IPS-15b (cell line): ENCODE measurements around the gene POLR3GL.
"Not testable (repeated sequence)": the region's sequence is repeated elsewhere in the genome, so short reads cannot be mapped to it uniquely, and the experiment has no call there.

Experiments
- H3K27me3 ChIP-seq: one replicate; pipeline ENCODE4 v1.6.1; 2013; ENCODE audit warnings: low read length; ENCODE audit not compliant: control insufficient read depth, insufficient read depth
- H3K36me3 ChIP-seq: one replicate; pipeline ENCODE4 v1.6.1; 2013; ENCODE audit warnings: low read length; ENCODE audit not compliant: control insufficient read depth, insufficient read depth
- H3K4me1 ChIP-seq: one replicate; pipeline ENCODE4 v1.6.1; 2013; ENCODE audit warnings: mild to moderate bottlenecking, low read length; ENCODE audit not compliant: control insufficient read depth, insufficient read depth
- H3K4me3 ChIP-seq: one replicate; pipeline ENCODE4 v1.5.1; 2013; ENCODE audit warnings: low read depth, low read length
- H3K9ac ChIP-seq: one replicate; pipeline ENCODE4 v1.6.1; 2013; ENCODE audit warnings: low read depth, mild to moderate bottlenecking, low read length
- H3K9me3 ChIP-seq: one replicate; pipeline ENCODE4 v1.6.1; 2013; ENCODE audit warnings: mild to moderate bottlenecking, low read length; ENCODE audit not compliant: control insufficient read depth, insufficient read depth

POLR3GL gene

GRCh38 chr1:146020058-146021049, 55.9 kb downstream of the POLR3GL start:
- Histone ChIP-seq H3K4me1 (no peaks in the 10 kb centered on the region), H3K27me3 (peaks cover 47% of the 10 kb centered on the region), H3K4me3 (peak overlapping the region; percentile 77), H3K9ac (no peak overlapping the region), H3K9me3 (no peaks in the 10 kb centered on the region), H3K36me3 (no peaks in the 10 kb centered on the region)

GRCh38 chr1:146021050-146021445, 56.6 kb downstream of the POLR3GL start:
- H3K36me3 ChIP-seq: no peaks in the 10 kb centered on the region
- H3K4me1 ChIP-seq: no peaks in the 10 kb centered on the region
- H3K9ac ChIP-seq: no peak overlapping the region
- peaks cover 47% of the 10 kb centered on the region for H3K27me3 ChIP-seq
- H3K9me3 ChIP-seq: no peaks in the 10 kb centered on the region
- no peak overlapping the region for H3K4me3 ChIP-seq

GRCh38 chr1:146021622-146022402, 57.3 kb downstream of the POLR3GL start, which contains the start of gene HJV:
Gene HJV (minus strand): TSS chr1:146021735. CDS start chr1:146020231, 1,504 bp downstream.
- H3K9me3 ChIP-seq: no peaks in the 10 kb centered on the region
- no peak within 1 kb of the TSS for H3K4me3 ChIP-seq
- peaks cover 45% of the 10 kb centered on the region for H3K27me3 ChIP-seq
- H3K9ac ChIP-seq: no peak within 1 kb of the TSS
- no peaks in the 10 kb centered on the region for H3K4me1 ChIP-seq
- no peaks in the 10 kb centered on the region for H3K36me3 ChIP-seq

- no peaks in the 10 kb centered on the region for H3K9me3 ChIP-seq
- H3K9ac ChIP-seq: no peak overlapping the region
- H3K4me3 ChIP-seq: no peak overlapping the region
Measured at GRCh38 chr1:146022403-146023127, 58.1 kb downstream of the POLR3GL start.

GRCh38 chr1:146025787-146026495, 61.5 kb downstream of the POLR3GL start:
- not testable (repeated sequence) for H3K4me3 ChIP-seq, H3K9ac ChIP-seq, H3K36me3 ChIP-seq, H3K4me1 ChIP-seq, H3K9me3 ChIP-seq, H3K27me3 ChIP-seq

More at GRCh38 chr1:146022403-146023127, 58.1 kb downstream of the POLR3GL start:
- peaks cover 38% of the 10 kb centered on the region for H3K27me3 ChIP-seq
- H3K36me3 ChIP-seq: no peaks in the 10 kb centered on the region
- no peaks in the 10 kb centered on the region for H3K4me1 ChIP-seq

GRCh38 chr1:146026650-146027049, 62.2 kb downstream of the POLR3GL start:
- H3K9ac ChIP-seq, H3K27me3 ChIP-seq, H3K36me3 ChIP-seq, H3K4me1 ChIP-seq, H3K9me3 ChIP-seq, H3K4me3 ChIP-seq: not testable (repeated sequence)
